Measurements from ENCODE around the gene WASF3. TPM values are rescaled to one million over a fixed set of nuclear protein-coding genes. Genes with fewer than 3 reads are reported as not detected.

WASF3 gene
- total and polyA plus RNA-seq, 10 donors, result 1.7 to 16.4 (median 8.4) TPM

DNA sequence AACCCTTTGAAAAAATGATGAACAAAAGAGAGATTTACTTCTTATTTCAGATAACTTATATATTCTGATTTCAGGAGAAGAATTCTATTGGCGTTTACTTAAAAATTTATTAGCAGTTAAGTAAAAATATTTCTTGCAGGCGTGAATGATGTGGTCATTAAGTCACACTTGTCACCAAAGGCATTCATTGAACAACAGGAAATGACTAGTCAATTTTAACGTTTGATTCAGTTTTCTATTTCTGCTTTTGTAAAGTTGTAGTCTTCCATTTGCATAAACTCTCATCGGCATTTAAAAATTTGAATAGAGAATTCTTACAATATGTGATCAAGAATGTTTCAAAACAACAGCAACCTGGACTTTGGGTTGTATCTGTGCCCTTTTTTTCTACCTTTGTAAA, 119.7 kb downstream of the WASF3 start:
- Histone ChIP-seq H3K27me3 (replicated peaks in 1 of 7) (no peaks in the 10 kb centered on the region), H3K4me3 (no peak overlapping the region), H3K4me1 (peaks cover 0 to 6% (median 0%) of the 10 kb centered on the region in 6 donors), H3K36me3 (peaks cover 0 to 13% (median 0%) of the 10 kb centered on the region in 6 donors), H3K27ac (no peak overlapping the region), H3K9me3 (no peaks in the 10 kb centered on the region)
- intact Hi-C loops (cut with DNase I; ENCODE audit: low total_unique reads), result no loop called here
- TF ChIP-seq CTCF (IDR thresholded peaks at IDR 0.05 in 8 of 11, conservative IDR thresholded peaks at IDR 0.05 in 3 of 11) (no peak), POLR2A (IDR thresholded peaks at IDR 0.05) (no peak), POLR2AphosphoS5 (IDR thresholded peaks at IDR 0.05) (no peak)
- no peak for DNase-seq
- 28 to 42% (median 39%) methylated on average over 4 of the region's 4 CpGs for WGBS, 5 donors

DNA sequence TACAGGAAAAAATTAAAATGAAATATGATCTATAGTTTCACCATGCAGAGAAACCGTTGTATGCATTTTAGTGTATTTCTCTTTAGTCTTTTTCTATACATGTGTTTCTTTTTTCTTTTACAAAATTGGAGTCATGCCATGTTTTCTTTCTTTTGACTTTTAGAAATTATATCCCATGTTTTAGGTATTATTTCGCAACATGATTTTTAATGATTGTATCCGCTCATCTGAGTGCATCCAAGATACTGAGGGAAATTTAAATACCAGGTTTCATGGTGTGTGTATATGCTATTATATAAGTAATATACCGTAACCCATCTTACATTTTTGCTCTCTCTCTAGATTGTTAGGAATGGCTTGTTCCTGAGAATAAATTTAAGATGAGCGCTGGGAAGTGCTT, 120.8 kb downstream of the WASF3 start:
- Histone ChIP-seq H3K27me3 (replicated peaks in 1 of 7) (no peaks in the 10 kb centered on the region), H3K27ac (no peak overlapping the region), H3K4me1 (peaks cover 0 to 6% (median 0%) of the 10 kb centered on the region in 6 donors), H3K36me3 (peaks cover 0 to 24% (median 0%) of the 10 kb centered on the region in 6 donors), H3K4me3 (no peak overlapping the region), H3K9me3 (no peaks in the 10 kb centered on the region)
- no peak for DNase-seq
- no peak for TF ChIP-seq POLR2A (IDR thresholded peaks at IDR 0.05)
- no peak for TF ChIP-seq POLR2AphosphoS5 (IDR thresholded peaks at IDR 0.05)
- TF ChIP-seq CTCF (IDR thresholded peaks at IDR 0.05 in 8 of 11, conservative IDR thresholded peaks at IDR 0.05 in 3 of 11), result no peak
- 91 to 97% (median 93%) methylated on average over 5 of the region's 5 CpGs for WGBS, 5 donors
- intact Hi-C loops (cut with DNase I; ENCODE audit: low total_unique reads), result no loop called here

DNA sequence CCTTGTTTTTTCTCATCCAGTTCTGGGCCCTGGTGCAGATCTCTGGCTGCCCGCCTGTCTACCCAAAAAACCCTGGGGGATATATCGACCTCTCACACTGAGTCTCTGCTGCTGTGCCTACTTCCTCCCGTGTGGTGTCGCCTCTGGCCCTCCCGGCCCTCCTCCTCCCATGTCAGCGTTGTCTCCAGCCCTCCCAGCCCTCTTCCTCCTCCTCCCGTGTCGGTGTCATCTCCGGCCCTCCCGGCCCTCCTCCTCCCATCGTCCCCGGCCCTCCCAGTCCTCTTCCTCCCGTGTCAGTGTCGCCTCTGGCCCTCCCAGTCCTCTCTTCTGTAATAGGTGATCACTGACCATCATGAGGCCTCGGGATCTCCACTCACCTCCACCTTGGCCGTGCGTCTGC, 121.3 kb downstream of the WASF3 start:
- Histone ChIP-seq H3K4me1 (peaks cover 0 to 6% (median 0%) of the 10 kb centered on the region in 6 donors), H3K27ac (no peak overlapping the region), H3K9me3 (no peaks in the 10 kb centered on the region), H3K4me3 (no peak overlapping the region), H3K36me3 (peaks cover 0 to 28% (median 0%) of the 10 kb centered on the region in 6 donors), H3K27me3 (replicated peaks in 1 of 7) (no peaks in the 10 kb centered on the region)
- TF ChIP-seq CTCF (IDR thresholded peaks at IDR 0.05 in 8 of 11, conservative IDR thresholded peaks at IDR 0.05 in 3 of 11), result no peak
- TF ChIP-seq POLR2AphosphoS5 (IDR thresholded peaks at IDR 0.05), result no peak
- no peak for TF ChIP-seq POLR2A (IDR thresholded peaks at IDR 0.05)
- no peak for DNase-seq
- 80 to 87% (median 86%) methylated on average over 17 of the region's 17 CpGs for WGBS, 5 donors
- intact Hi-C loops (cut with DNase I; ENCODE audit: low total_unique reads), result no loop called here

- peaks cover 0 to 6% (median 0%) of the 10 kb centered on the region in 6 donors for H3K4me1 ChIP-seq
- H3K4me3 ChIP-seq, result no peak overlapping the region
- peaks cover 0 to 31% (median 0%) of the 10 kb centered on the region in 6 donors for H3K36me3 ChIP-seq
- no peak overlapping the region for H3K27ac ChIP-seq
- no peak for DNase-seq
- H3K27me3 ChIP-seq (replicated peaks in 1 of 7), result no peaks in the 10 kb centered on the region
- H3K9me3 ChIP-seq, result no peaks in the 10 kb centered on the region
- intact Hi-C loops (cut with DNase I; ENCODE audit: low total_unique reads), result no loop called here
- no peak for TF ChIP-seq POLR2AphosphoS5 (IDR thresholded peaks at IDR 0.05)
- TF ChIP-seq CTCF (IDR thresholded peaks at IDR 0.05 in 8 of 11, conservative IDR thresholded peaks at IDR 0.05 in 3 of 11), result no peak
- TF ChIP-seq POLR2A (IDR thresholded peaks at IDR 0.05), result no peak
- WGBS, 5 donors, result 90 to 98% (median 93%) methylated on average over 5 of the region's 5 CpGs
Measured at GRCh38 chr13:26679411-26680122, 122.1 kb downstream of the WASF3 start.

All from spleen (tissue), 11 donors.